Stimulated activated CD4-positive, alpha-beta T cell treated with anti-CD3 and anti-CD28 coated beads, TNF-alpha, amount 100 ng/mL, for 24 hours (primary cell): ENCODE results near the gene LRMDA.

Source experiments
- DNase-seq, 3 experiments: peaks; one replicate each; pipeline ENCODE4 v3.0.0-alpha.2; 2020; ENCODE audit warnings: low read depth in 3 of 3

The LRMDA gene

GRCh38 chr10:75951627-75952026 is 520.2 kb downstream of the LRMDA start:
- no peak for DNase-seq

- DNase-seq, result no peak
Measured at GRCh38 chr10:75952093-75952492, 520.7 kb downstream of the LRMDA start.

- DNase-seq, result no peak
Measured at GRCh38 chr10:75954486-75954885, 523.1 kb downstream of the LRMDA start.

- no peak for DNase-seq
Measured at GRCh38 chr10:75955973-75956502, 524.6 kb downstream of the LRMDA start.

- DNase-seq, result no peak
Measured at GRCh38 chr10:75956624-75957023, 525.2 kb downstream of the LRMDA start.

GRCh38 chr10:75957314-75958120 is 526.1 kb downstream of the LRMDA start:
- DNase-seq, result no peak

GRCh38 chr10:75959209-75959608 is 527.8 kb downstream of the LRMDA start:
- DNase-seq, result no peak

- DNase-seq, result no peak
Measured at GRCh38 chr10:75959912-75960311, 528.5 kb downstream of the LRMDA start.

- DNase-seq, result no peak
Measured at GRCh38 chr10:75962395-75963061, 531.1 kb downstream of the LRMDA start.

- DNase-seq, result no peak
Measured at GRCh38 chr10:75967491-75967890, 536.1 kb downstream of the LRMDA start.

GRCh38 chr10:75969031-75969430 is 537.6 kb downstream of the LRMDA start:
- DNase-seq, result no peak

GRCh38 chr10:75971402-75972211 is 540.2 kb downstream of the LRMDA start:
- no peak for DNase-seq

GRCh38 chr10:75972491-75973276 is 541.3 kb downstream of the LRMDA start:
- no peak for DNase-seq

- DNase-seq, result no peak
Measured at GRCh38 chr10:75974080-75974479, 542.7 kb downstream of the LRMDA start.

GRCh38 chr10:75976681-75977080 is 545.3 kb downstream of the LRMDA start:
- no peak for DNase-seq

- no peak for DNase-seq
Measured at GRCh38 chr10:75977139-75977538, 545.7 kb downstream of the LRMDA start.

- no peak for DNase-seq
Measured at GRCh38 chr10:75978213-75978612, 546.8 kb downstream of the LRMDA start.

GRCh38 chr10:75980419-75981002 is 549.1 kb downstream of the LRMDA start:
- DNase-seq, result no peak

- DNase-seq, result no peak
Measured at GRCh38 chr10:75982611-75983369, 551.4 kb downstream of the LRMDA start.

- DNase-seq, result no peak
Measured at GRCh38 chr10:75984067-75984466, 552.6 kb downstream of the LRMDA start.
